C4-2B (cell line): ENCODE results near the gene LMO3.

Experiments
- H3K27ac ChIP-seq: fragments of 450-650 bp; 2 replicates; pipeline ENCODE4 v1.5.1; 2017
- CTCF ChIP-seq: fragments of 450-650 bp; conservative IDR thresholded peaks from 2 replicates; pipeline ENCODE4 v1.5.1; 2017; ENCODE audit warnings: mild to moderate bottlenecking
- ZFX ChIP-seq: fragments of 450-650 bp; IDR thresholded peaks from 2 replicates; pipeline ENCODE4 v1.6.1; 2017

The LMO3 gene

GRCh38 chr12:16523951-16524331 is 82.0 kb downstream of the LMO3 start:
- H3K27ac ChIP-seq = no peak overlapping the region
- no peak for TF ChIP-seq ZFX
- TF ChIP-seq CTCF = no peak

GRCh38 chr12:16523284-16523950 is 82.5 kb downstream of the LMO3 start:
- TF ChIP-seq ZFX (no peak), CTCF (no peak)
- H3K27ac ChIP-seq = no peak overlapping the region

GRCh38 chr12:16520328-16520727 is 85.6 kb downstream of the LMO3 start:
- no peak overlapping the region for H3K27ac ChIP-seq
- TF ChIP-seq ZFX (no peak), CTCF (no peak)

DNA sequence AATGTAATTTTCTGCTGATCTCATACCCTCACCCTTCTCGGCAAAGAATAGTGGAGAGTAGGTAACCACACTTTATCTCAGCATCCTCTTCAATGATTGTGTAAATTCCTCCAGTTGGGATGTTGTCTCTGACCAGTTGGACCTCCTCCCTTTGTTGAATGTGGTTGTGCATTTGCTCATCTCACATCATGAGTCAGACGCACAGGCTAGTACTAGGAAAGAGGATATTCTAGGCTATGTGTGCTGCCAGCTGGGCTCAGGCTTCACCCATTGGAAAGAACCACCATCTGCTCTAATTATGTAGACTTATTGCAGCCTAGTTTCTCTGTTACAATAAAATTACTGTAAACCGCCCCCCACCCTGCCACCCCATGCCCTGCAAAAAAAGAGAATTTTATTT is 90.3 kb downstream of the LMO3 start:
- no peak for TF ChIP-seq CTCF
- TF ChIP-seq ZFX = no peak

DNA sequence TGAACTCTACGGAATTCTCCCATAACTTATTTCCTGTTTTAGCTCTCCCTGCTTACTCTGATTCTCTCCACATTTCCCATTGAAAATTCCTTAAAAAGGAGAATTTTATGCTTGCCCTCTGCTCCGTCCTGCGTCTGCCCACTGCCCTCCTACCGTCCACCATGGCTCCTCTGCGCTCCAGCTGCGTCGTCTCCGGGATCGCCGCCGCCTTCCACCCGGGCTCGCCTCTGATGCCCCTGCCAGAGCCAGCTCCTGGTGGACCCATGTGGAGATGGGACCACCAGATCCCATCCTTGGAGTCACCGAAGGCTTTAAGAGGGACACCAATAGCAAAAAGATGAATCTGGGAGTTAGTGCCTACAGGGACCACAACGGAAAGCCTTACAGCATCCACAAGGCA is 92.7 kb downstream of the LMO3 start:
- no peak for TF ChIP-seq ZFX
- no peak for TF ChIP-seq CTCF
- no peak overlapping the region for H3K27ac ChIP-seq

More for the DNA sequence above, 90.3 kb downstream of the LMO3 start:
- H3K27ac ChIP-seq = no peak overlapping the region

GRCh38 chr12:16509411-16509810 is 96.6 kb downstream of the LMO3 start:
- H3K27ac ChIP-seq = no peak overlapping the region
- TF ChIP-seq ZFX (no peak), CTCF (no peak)

- TF ChIP-seq CTCF (no peak), ZFX (no peak)
- H3K27ac ChIP-seq = no peak overlapping the region
Observed at GRCh38 chr12:16506394-16506793, 99.6 kb downstream of the LMO3 start.
